SIG-M5 (cell line): ENCODE results near the gene PRDM2.

Source experiments
- DNase-seq: peaks from one replicate; lab custom pipeline; 2025; lab: John Stamatoyannopoulos, UW

The PRDM2 gene

DNA sequence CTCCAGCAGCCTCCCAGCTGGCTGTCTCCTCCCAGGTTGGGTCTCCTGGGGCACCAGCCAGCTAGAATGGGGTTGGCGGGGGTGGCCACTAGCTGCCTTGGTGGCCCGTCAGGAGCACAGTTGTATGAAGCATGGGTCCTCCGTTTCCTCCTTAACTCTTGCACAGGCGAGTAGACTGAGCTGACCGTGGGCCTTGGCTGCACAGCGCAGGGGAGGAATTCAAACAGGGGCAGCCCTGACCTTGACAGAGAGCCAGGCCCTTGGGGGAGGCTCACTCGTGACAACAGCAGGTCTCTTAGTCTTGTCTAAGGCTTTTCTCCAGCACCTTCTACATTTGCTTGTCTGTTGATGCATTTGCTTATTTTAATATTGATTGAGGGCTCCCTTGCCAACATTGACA is 114.1 kb downstream of the PRDM2 start:
- no peak for DNase-seq

GRCh38 chr1:13816016-13816760 is 116.2 kb downstream of the PRDM2 start:
- DNase-seq: no peak

GRCh38 chr1:13817906-13818305 is 117.9 kb downstream of the PRDM2 start:
- DNase-seq: no peak

GRCh38 chr1:13818926-13819325 is 118.9 kb downstream of the PRDM2 start:
- DNase-seq: no peak

GRCh38 chr1:13819642-13820041 is 119.7 kb downstream of the PRDM2 start:
- no peak for DNase-seq

DNA sequence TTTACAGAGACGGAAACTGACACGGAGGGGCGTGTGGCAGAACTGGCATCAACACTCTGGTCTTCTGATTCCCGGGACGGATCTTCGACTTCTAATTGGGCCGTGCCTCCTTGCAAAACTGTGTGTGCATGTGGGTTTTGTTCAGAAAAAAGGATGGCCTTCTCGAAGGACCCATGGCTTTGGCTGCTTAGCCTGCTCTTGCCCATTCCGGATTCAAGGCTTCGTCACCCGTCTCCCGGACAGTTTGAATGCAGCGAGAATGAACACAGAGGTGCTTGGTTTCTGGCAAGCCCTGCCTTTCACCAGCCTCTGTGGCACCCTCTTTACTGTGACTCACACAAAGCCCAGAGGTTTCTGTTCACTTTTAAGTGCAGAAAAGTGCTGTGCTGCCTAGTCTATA is 120.1 kb downstream of the PRDM2 start:
- no peak for DNase-seq

DNA sequence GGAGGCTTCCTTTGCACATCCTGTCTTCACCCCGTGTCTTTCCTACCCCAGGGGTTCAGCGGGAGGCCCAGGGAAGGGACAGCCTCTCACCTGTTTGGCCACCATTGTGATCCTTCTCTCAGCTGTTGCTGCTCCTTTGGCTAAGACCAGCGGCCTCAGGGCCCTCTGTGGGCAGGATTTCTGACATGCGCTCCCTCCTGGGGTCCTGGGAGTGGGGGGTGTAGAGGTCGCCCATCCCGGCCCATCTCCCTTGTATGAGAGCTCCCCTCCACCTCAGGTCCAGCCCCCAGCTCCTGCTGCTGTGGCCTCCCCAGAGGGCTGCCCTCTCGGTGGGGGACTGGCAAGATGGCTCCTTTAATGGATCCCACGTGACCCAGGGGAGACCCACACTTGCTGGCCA is 120.5 kb downstream of the PRDM2 start:
- no peak for DNase-seq

- no peak for DNase-seq
These were observed 123.3 kb downstream of the PRDM2 start for GRCh38 chr1:13823126-13823880.

- no peak for DNase-seq
These were observed 123.9 kb downstream of the PRDM2 start for GRCh38 chr1:13823936-13824335.

GRCh38 chr1:13824626-13825025 is 124.6 kb downstream of the PRDM2 start:
- DNase-seq: no peak

DNA sequence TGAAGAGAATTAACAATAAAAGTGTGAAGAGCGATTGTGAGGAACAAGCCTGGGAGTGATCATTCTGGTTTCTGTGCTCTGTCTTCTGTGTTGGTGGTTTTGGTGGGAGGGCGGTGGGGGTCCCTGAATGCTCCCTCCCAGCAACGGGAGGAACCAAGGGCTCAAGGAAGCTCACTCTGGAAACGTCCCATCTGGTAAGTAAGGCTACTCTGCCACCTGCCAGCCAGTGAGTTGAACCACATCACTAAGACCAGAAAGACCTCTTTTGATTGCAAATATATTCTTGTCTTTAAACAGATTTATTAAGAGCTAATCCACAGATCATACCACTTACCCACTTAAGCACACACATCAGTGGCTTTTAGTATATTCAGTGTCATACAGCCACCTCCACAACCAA is 125.0 kb downstream of the PRDM2 start:
- DNase-seq: no peak

GRCh38 chr1:13826009-13826408 is 126.0 kb downstream of the PRDM2 start:
- no peak for DNase-seq

- DNase-seq: no peak
These were observed 126.6 kb downstream of the PRDM2 start for GRCh38 chr1:13826591-13826990.

- no peak for DNase-seq
These were observed 128.6 kb downstream of the PRDM2 start for GRCh38 chr1:13828454-13829151.

DNA sequence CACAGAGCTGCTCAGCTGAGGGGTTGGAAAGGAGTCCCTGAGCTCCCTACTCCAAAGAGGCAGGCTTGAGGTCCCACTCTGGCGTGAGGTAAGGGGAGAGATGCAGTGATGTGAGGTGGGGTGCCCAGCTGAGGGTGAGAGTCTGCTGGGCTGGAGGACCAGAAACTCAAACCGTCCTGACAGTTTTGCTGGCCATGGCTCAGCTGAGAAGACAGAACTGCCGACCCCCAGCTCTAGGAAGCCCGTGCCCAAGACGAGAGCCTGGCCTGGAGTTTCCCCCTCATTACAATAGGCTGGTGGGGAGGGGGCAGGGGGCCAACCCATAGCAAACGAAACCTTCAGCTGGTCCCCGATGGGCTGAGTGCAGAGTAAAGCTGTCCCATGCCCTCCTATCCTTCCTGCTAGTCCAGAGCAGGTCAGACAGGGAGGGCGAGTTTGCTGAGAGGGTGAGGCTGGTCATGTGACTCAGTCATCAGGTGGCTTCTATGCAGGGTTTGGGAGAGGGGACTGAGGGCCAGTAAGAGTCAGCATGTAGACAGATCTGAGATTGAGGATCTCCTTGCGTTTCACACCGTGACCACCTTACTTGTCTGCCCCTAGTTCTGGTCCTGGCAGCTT is 129.3 kb downstream of the PRDM2 start:
- no peak for DNase-seq

DNA sequence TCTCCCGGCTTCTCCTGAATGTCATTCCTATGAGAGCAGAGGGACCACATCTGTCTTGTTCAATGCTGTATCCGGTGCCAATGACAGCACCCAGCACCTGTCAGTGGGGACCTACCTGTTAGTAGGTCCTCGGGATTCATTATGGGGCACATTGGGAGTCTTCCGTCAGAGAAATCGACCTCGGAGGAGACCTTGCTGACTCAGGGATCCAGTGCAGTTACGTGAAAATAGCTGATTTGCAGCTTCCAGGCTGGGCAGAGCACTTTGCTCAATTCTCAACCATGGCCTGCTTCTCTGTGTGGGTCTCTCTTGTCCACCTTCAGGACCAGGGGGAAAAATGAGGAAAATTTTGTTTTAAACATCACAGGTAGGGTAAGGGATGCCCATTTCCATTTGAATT is 130.2 kb downstream of the PRDM2 start:
- DNase-seq: no peak

DNA sequence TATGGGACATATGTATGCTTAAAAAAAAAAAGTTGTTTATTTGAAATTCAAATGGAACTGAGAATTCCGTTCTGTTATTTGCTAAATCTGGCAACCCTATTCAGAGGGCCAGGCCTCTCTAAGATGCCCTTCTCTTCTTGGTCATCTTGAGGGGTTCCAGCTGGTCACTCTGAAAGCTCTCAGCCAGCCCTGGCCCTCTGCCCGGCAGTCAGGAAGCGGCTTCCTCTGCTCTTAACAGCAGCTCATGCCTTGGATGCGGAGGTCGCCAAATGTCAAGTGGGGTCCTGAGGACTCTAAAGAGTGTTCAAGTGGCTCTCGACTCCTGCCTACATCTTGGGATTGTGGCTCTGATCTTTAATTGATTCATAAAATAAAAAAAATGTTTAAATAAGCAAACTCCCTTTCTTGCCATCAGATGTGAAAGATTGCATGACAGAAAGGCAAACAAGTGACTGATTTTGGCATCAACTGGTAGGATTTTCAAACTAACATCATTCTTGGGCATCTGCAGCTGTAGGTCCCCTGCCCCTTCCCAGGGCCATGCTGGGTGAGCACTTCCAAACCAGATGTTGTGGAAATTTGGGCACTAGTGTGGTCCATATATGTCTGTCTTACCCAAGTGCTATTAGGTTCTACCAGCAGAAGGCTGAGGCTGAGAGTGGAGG is 130.8 kb downstream of the PRDM2 start:
- DNase-seq: no peak

DNA sequence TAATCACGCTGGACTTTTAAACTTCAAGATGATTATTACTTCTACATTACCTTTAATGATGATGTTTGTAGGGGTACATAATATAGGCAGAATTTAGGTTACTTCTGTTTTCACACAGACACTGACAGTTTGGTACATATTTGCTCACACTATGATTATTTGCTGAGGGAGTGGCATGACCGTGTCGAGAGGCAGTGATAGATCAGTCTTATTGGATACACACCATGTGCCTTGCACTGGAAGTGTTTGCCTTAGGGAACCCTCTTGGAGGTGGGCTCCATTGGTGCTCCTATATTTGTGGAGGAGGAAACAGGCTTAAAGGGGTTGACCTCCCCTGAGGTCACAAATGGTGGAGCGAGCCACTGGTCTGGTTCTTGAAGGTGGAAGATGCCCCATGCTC is 132.1 kb downstream of the PRDM2 start:
- DNase-seq: no peak

DNA sequence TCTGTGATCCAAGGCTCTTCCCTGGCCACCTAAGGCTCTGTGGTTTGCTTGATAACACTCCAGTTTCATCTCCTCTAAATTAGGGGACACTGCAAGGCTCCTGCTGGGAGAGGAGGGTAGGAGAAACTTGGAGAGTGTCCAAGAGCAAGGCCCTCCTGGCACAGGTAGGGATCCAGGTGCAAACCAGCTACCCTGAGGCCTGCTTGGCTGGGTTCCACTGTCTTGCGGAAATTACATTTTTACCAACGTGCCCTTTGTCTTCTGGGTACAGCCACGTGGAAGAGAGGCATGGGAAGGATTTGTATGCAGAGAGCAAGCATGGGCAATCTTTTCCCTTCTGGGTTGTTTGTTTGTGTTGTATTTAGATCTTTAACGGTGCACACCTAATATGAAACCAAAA is 132.5 kb downstream of the PRDM2 start:
- DNase-seq: no peak

DNA sequence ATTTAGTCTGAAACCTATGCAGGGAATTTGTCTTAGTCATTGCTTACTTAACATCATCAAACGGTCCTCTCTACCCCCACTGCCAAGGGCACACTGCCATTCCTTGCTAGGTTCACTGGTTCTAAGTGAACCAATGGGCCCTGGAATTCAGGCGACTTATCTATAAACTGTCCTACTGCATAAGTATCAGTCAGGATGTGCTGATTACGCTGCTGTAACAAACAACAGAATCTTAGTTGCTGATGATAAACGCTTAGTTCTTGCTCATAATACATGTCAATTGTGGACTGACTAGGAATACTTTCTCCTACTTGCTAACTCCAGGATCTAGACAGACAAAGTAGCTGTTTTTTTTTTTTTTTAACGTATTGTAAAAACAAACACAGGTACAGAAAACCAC is 136.1 kb downstream of the PRDM2 start:
- no peak for DNase-seq

GRCh38 chr1:13836631-13837030 is 136.6 kb downstream of the PRDM2 start:
- no peak for DNase-seq

- no peak for DNase-seq
These were observed 138.2 kb downstream of the PRDM2 start for GRCh38 chr1:13838236-13838635.
